Osteocyte (in vitro differentiated cells): Measurements from ENCODE around the gene ZDHHC7. TPM values are rescaled to one million over a fixed set of nuclear protein-coding genes. Genes with fewer than 3 reads are reported as not detected.

Experiments used
- DNase-seq: peaks from one replicate; pipeline ENCODE4 v3.0.0; 2021; ENCODE audit warnings: mixed read lengths; ENCODE audit not compliant: unreplicated experiment; ENCODE audit errors: extremely low spot score
- H3K27ac Mint-ChIP-seq: one replicate; pipeline ENCODE4 v1.8.0; 2021; ENCODE audit warnings: mild to moderate bottlenecking, mixed read lengths; ENCODE audit not compliant: unreplicated experiment
- H3K27me3 Mint-ChIP-seq: one replicate; pipeline ENCODE4 v1.8.0; 2021; ENCODE audit warnings: mixed read lengths; ENCODE audit not compliant: unreplicated experiment
- H3K36me3 Mint-ChIP-seq: one replicate; pipeline ENCODE4 v1.8.0; 2021; ENCODE audit warnings: mixed read lengths; ENCODE audit not compliant: unreplicated experiment
- H3K4me1 Mint-ChIP-seq: one replicate; pipeline ENCODE4 v1.8.0; 2021; ENCODE audit warnings: mixed read lengths; ENCODE audit not compliant: unreplicated experiment
- H3K4me3 Mint-ChIP-seq: one replicate; pipeline ENCODE4 v1.8.0; 2021; ENCODE audit warnings: mild to moderate bottlenecking, moderate library complexity, mixed read lengths; ENCODE audit not compliant: unreplicated experiment
- H3K9me3 Mint-ChIP-seq: one replicate; pipeline ENCODE4 v1.8.0; 2021; ENCODE audit warnings: mixed read lengths; ENCODE audit not compliant: unreplicated experiment
- CTCF ChIP-seq: fragments of 200-600 bp; sonication (generic); IDR thresholded peaks from 2 replicates; pipeline ENCODE4 v1.5.0; 2021; ENCODE audit warnings: antibody characterized with exemption, mild to moderate bottlenecking, moderate library complexity
- total RNA-seq: library from RNA; stranded (reverse); gene quantifications from 2 replicates; pipeline ENCODE4 v1.2.1, GENCODE V29; 2021

The ZDHHC7 gene
- total RNA-seq, 1 donor from 2014 or later = 53.7 TPM

- no peak overlapping the region for H3K27ac Mint-ChIP-seq
- no peaks in the 10 kb centered on the region for H3K9me3 Mint-ChIP-seq
- H3K4me3 Mint-ChIP-seq = no peak overlapping the region
Measured at GRCh38 chr16:85031451-85031850, 20.1 kb upstream of the ZDHHC7 start.

GRCh38 chr16:85029981-85030401 lies 18.7 kb upstream of the ZDHHC7 start:
- no peak overlapping the region for H3K27ac Mint-ChIP-seq
- no peak for DNase-seq
- H3K27me3 Mint-ChIP-seq = no peaks in the 10 kb centered on the region
- no peak for TF ChIP-seq CTCF
- H3K4me1 Mint-ChIP-seq = peaks cover 33% of the 10 kb centered on the region
- H3K36me3 Mint-ChIP-seq = no peaks in the 10 kb centered on the region
- H3K4me3 Mint-ChIP-seq = no peak overlapping the region
- no peaks in the 10 kb centered on the region for H3K9me3 Mint-ChIP-seq

More at GRCh38 chr16:85031451-85031850, 20.1 kb upstream of the ZDHHC7 start:
- Mint-ChIP-seq H3K4me1 (peaks cover 31% of the 10 kb centered on the region), H3K27me3 (no peaks in the 10 kb centered on the region), H3K36me3 (no peaks in the 10 kb centered on the region)
- no peak for TF ChIP-seq CTCF
- no peak for DNase-seq

- Mint-ChIP-seq H3K9me3 (no peaks in the 10 kb centered on the region), H3K27me3 (no peaks in the 10 kb centered on the region), H3K27ac (peak overlapping the region; percentile 40), H3K4me3 (peak overlapping the region; percentile 81), H3K36me3 (no peaks in the 10 kb centered on the region), H3K4me1 (peaks cover 33% of the 10 kb centered on the region)
- TF ChIP-seq CTCF = no peak
- DNase-seq = no peak
Measured at GRCh38 chr16:85029408-85029784, 18.1 kb upstream of the ZDHHC7 start.

- DNase-seq = no peak
- Mint-ChIP-seq H3K27ac (peak overlapping the region; percentile 40), H3K9me3 (no peaks in the 10 kb centered on the region), H3K4me1 (peaks cover 33% of the 10 kb centered on the region), H3K36me3 (no peaks in the 10 kb centered on the region), H3K27me3 (no peaks in the 10 kb centered on the region), H3K4me3 (peak overlapping the region; percentile 81)
- TF ChIP-seq CTCF = no peak
Measured at GRCh38 chr16:85028685-85029407, 17.5 kb upstream of the ZDHHC7 start.

GRCh38 chr16:85027958-85028684 lies 16.8 kb upstream of the ZDHHC7 start:
- no peaks in the 10 kb centered on the region for H3K9me3 Mint-ChIP-seq
- peak overlapping the region; percentile 40 for H3K27ac Mint-ChIP-seq
- H3K4me3 Mint-ChIP-seq = peak overlapping the region; percentile 81
- no peaks in the 10 kb centered on the region for H3K36me3 Mint-ChIP-seq
- peak; percentile 47 for TF ChIP-seq CTCF
- H3K27me3 Mint-ChIP-seq = no peaks in the 10 kb centered on the region
- H3K4me1 Mint-ChIP-seq = peaks cover 33% of the 10 kb centered on the region
- DNase-seq = no peak
